AG04449 (cell line): ENCODE measurements around the gene ANAPC15.
A peak's percentile ranks its signal among the peaks of the same experiment; 100 is the strongest.

Experiments used
- CTCF ChIA-PET: fragments of 350-600 bp; formaldehyde crosslinking; extraction: SDS; loops from one replicate; lab custom pipeline; 2021; ENCODE audit warnings: antibody characterized with exemption; lab: Yijun Ruan, JAX
- POLR2A ChIA-PET: fragments of 400-600, 350-600 bp; formaldehyde crosslinking; extraction: SDS; loops from one replicate; lab custom pipeline; 2020; ENCODE audit warnings: antibody characterized with exemption, inconsistent platforms; lab: Yijun Ruan, JAX
- DNase-seq: peaks from one replicate; pipeline ENCODE4 v3.0.0-alpha.2; 2010; ENCODE audit warnings: low read depth, low spot score
- H3K4me3 ChIP-seq: 2 replicates; pipeline ENCODE4 v1.5.1; 2011; ENCODE audit warnings: low read depth, mild to moderate bottlenecking, control low read depth, low read length
- CTCF ChIP-seq: IDR thresholded peaks from one replicate; pipeline ENCODE4 v1.5.1; 2011; ENCODE audit warnings: mild to moderate bottlenecking, moderate library complexity, low read length, control low read depth, inconsistent platforms; ENCODE audit not compliant: insufficient read depth; ENCODE audit errors: missing control alignments

Gene ANAPC15

GRCh38 chr11:72081821-72082453 lies 30.6 kb downstream of the ANAPC15 start:
- DNase-seq: no peak
- no peak overlapping the region for H3K4me3 ChIP-seq
- CTCF ChIA-PET: interaction anchor here (1.0 to 2.3 kb wide), 6 partner anchors 9 to 352 kb away, joined by 3 to 40 read pairs (median 4); partner anchors contain the start of gene CLPB
- no peak for TF ChIP-seq CTCF
- POLR2A ChIA-PET: interaction anchor here (0.5 to 1.1 kb wide), 3 partner anchors 10 to 17 kb away, joined by 3 to 5 read pairs (median 3); no protein-coding TSS in a partner anchor

- ChIA-PET CTCF (interaction anchor here (1.1 to 2.3 kb wide), 5 partner anchors 10 to 353 kb away, joined by 3 to 40 read pairs (median 5); partner anchors contain the start of gene CLPB), POLR2A (interaction anchor here (0.5 kb wide), 1 partner anchor 18 kb away, joined by 3 read pairs; no protein-coding TSS in a partner anchor)
- TF ChIP-seq CTCF: no peak
- no peak for DNase-seq
- H3K4me3 ChIP-seq: peak overlapping the region; percentile 69
Measured at GRCh38 chr11:72081184-72081644, 31.3 kb downstream of the ANAPC15 start.

GRCh38 chr11:72080326-72081183 lies 31.9 kb downstream of the ANAPC15 start, which contains the start of the genes LRRC51 and NUMA1:
TSS of gene LRRC51 (plus strand) at chr11:72080850. CDS start at chr11:72089084, 8,234 bp downstream.
TSS of gene NUMA1 (minus strand) at chr11:72080542. CDS start at chr11:72035943, 44,599 bp downstream.
- POLR2A ChIA-PET: no interaction called here
- no peak for TF ChIP-seq CTCF
- peak; percentile 100 for DNase-seq
- H3K4me3 ChIP-seq: peak within 1 kb of the TSS; percentile 71
- CTCF ChIA-PET: interaction anchor here (1.2 to 2.3 kb wide), 3 partner anchors 11 to 103 kb away, joined by 4 to 40 read pairs (median 16); no protein-coding TSS in a partner anchor

- ChIA-PET CTCF (no interaction called here), POLR2A (interaction anchor here (2.2 kb wide), 1 partner anchor 39 kb away, joined by 12 read pairs; no protein-coding TSS in a partner anchor)
Measured at GRCh38 chr11:72079819-72080325, 32.6 kb downstream of the ANAPC15 start.

GRCh38 chr11:72078477-72078876 lies 34.0 kb downstream of the ANAPC15 start:
- TF ChIP-seq CTCF: no peak
- CTCF ChIA-PET: interaction anchor here (0.9 to 2.0 kb wide), 12 partner anchors 9 to 352 kb away, joined by 3 to 14 read pairs (median 5); partner anchors contain the start of gene IL18BP
- POLR2A ChIA-PET: interaction anchor here (1.2 to 2.2 kb wide), 3 partner anchors 10 to 38 kb away, joined by 3 to 12 read pairs (median 4); no protein-coding TSS in a partner anchor

More at GRCh38 chr11:72079819-72080325, 32.6 kb downstream of the ANAPC15 start:
- DNase-seq: no peak
- TF ChIP-seq CTCF: no peak
- H3K4me3 ChIP-seq: peak overlapping the region; percentile 71

More at GRCh38 chr11:72078477-72078876, 34.0 kb downstream of the ANAPC15 start:
- peak overlapping the region; percentile 71 for H3K4me3 ChIP-seq
- no peak for DNase-seq
